Kidney epithelial cell (primary cell): ENCODE results near the gene NHERF2. TPM values are rescaled to one million over a fixed set of nuclear protein-coding genes. Genes with fewer than 3 reads are reported as not detected.

Experiments
- DNase-seq: peaks from one replicate; pipeline ENCODE4 v3.0.0-alpha.2; 2010; ENCODE audit warnings: low read depth
- H3K27me3 ChIP-seq: 2 replicates; pipeline ENCODE4 v1.6.0; 2011; ENCODE audit warnings: low read length; ENCODE audit not compliant: control insufficient read depth, insufficient read depth
- H3K36me3 ChIP-seq: 2 replicates; pipeline ENCODE4 v1.5.1; 2011; ENCODE audit warnings: low read length; ENCODE audit not compliant: control insufficient read depth, insufficient read depth
- H3K4me3 ChIP-seq: 2 replicates; pipeline ENCODE4 v1.5.1; 2011; ENCODE audit warnings: low read depth, mild to moderate bottlenecking, control low read depth, low read length
- total RNA-seq: library from RNA; depleted of rRNA; stranded (reverse); fragments of >200 nt; gene quantifications from 2 replicates; pipeline ENCODE4 v1.2.3, GENCODE V29; 2015
- TF ChIP-seq, protein P1 (sequence below): IDR thresholded peaks from 2 replicates; pipeline ENCODE4 v1.5.1; 2011; ENCODE audit warnings: mild to moderate bottlenecking, moderate library complexity, low read length, control low read depth, inconsistent platforms; ENCODE audit not compliant: insufficient read depth, poor library complexity, severe bottlenecking

The NHERF2 gene
- total RNA-seq, 1 donor from 2014 or later = 27.5 TPM

DNA sequence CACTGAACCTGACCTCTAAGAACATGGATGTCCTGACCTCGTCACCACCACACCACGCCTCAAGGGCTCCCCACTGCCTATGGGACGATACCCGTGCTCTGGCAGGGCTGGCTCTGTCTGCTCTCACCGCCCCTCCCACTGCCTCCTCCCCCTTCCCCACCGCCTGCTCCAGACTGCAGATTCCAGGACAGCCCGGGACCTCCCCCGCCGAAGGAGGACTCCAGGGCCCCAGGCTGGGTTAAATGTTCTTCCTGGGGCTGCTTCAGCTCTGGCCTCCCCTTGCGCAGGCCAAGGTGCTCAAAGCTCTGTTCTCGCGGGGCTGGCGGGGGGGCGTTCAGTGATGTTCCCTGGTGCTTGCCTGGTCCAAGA lies 4.0 kb upstream of the NHERF2 start:
- Histone ChIP-seq H3K36me3 (no peaks in the 10 kb centered on the region), H3K27me3 (peaks cover 28% of the 10 kb centered on the region), H3K4me3 (peak overlapping the region; percentile 4)
- no peak for DNase-seq
- TF ChIP-seq, protein P1, sequence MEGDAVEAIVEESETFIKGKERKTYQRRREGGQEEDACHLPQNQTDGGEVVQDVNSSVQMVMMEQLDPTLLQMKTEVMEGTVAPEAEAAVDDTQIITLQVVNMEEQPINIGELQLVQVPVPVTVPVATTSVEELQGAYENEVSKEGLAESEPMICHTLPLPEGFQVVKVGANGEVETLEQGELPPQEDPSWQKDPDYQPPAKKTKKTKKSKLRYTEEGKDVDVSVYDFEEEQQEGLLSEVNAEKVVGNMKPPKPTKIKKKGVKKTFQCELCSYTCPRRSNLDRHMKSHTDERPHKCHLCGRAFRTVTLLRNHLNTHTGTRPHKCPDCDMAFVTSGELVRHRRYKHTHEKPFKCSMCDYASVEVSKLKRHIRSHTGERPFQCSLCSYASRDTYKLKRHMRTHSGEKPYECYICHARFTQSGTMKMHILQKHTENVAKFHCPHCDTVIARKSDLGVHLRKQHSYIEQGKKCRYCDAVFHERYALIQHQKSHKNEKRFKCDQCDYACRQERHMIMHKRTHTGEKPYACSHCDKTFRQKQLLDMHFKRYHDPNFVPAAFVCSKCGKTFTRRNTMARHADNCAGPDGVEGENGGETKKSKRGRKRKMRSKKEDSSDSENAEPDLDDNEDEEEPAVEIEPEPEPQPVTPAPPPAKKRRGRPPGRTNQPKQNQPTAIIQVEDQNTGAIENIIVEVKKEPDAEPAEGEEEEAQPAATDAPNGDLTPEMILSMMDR = no peak

DNA sequence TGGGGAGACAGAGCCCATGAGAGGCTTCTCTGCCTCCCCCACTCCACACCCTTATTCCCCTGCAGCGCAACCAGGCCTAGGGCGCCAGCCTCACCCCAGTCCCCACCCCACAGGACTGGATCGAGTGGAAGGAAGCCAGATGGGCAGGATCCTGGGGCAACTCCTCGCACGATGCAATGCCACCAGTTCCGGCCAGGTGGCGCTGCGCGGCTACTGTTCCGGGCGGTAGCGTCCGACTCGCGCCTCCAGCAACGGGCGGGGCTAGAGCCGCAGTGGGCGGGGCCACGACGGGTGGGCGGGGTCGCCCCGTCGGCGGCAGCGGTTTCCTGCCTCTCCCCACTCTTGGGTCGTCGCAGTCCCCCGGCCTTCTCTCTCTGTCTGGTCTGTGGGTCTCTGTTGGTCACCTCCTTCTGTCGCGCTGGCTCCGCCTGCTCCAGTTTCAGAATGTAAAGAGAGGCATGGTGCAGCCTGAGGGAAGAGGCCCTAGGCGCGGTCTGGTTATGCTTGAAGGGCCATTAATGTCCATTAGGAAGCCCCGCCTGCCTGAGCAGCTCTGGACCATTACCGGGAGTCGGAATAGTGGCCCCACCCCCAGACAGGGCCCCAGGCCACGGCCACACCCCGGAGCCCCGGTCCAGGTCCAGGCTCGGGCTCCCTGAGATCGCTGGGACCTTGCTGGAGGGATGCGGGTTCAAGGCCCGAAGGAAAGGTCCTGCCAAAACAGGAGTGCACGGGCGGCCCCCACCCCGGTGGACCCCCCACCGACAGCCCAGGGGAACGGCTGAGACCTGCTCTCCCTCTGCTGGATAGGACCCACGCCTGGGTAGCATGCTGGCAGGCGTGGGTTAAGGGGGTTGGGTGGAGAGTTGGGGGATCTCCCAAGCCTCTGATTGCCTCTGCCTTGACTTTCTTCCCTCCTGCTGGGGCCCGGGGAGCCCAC lies 3.3 kb upstream of the NHERF2 start:
- Histone ChIP-seq H3K4me3 (peak overlapping the region; percentile 15), H3K27me3 (peaks cover 28% of the 10 kb centered on the region), H3K36me3 (no peaks in the 10 kb centered on the region)
- no peak for DNase-seq
- TF ChIP-seq, protein P1 = peak; percentile 86

DNA sequence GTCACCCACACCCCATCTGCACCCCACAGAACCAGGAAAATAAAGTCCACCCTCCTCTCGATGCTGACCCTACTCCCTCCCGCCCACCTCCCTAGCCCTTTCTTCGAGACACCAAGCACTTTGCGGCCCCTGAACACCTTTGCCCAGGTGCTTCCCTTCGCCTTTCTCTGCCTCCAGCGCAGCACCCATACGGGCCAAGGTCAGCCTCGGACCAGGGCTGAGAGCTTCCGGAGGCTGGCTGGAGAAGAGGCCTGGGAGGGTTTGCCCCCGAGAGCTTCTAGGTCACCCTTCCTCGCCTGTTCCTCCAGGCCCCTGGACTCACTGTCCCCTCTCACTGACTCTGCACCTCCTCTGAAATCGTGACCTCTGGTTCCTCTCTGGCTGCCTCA lies 2.7 kb upstream of the NHERF2 start:
- Histone ChIP-seq H3K27me3 (peaks cover 26% of the 10 kb centered on the region), H3K4me3 (no peak overlapping the region), H3K36me3 (no peaks in the 10 kb centered on the region)
- TF ChIP-seq, protein P1 = no peak
- no peak for DNase-seq

DNA sequence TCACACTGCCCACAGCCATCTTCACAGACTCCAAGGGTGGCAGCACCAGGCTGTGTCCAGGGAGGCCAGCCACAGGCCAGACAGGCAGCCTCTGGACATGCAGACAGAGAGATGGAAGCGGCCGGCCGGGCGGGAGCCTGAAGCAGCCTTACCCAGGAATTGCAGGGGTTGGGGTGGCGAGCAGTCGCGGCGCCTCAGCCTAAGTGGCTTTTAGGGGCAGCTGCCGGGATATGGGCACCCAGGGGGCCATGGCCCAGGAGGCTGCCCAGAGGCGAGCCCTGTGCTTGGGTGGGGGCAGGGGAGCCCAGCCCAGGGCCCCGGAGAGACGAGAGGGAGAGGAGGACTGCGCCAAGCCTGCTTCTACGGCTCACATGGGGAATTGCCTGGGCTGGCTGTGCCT lies 1.5 kb upstream of the NHERF2 start:
- TF ChIP-seq, protein P1 = no peak
- peaks cover 13% of the 10 kb centered on the region for H3K27me3 ChIP-seq
- DNase-seq = no peak
- no peak overlapping the region for H3K4me3 ChIP-seq
- no peaks in the 10 kb centered on the region for H3K36me3 ChIP-seq

DNA sequence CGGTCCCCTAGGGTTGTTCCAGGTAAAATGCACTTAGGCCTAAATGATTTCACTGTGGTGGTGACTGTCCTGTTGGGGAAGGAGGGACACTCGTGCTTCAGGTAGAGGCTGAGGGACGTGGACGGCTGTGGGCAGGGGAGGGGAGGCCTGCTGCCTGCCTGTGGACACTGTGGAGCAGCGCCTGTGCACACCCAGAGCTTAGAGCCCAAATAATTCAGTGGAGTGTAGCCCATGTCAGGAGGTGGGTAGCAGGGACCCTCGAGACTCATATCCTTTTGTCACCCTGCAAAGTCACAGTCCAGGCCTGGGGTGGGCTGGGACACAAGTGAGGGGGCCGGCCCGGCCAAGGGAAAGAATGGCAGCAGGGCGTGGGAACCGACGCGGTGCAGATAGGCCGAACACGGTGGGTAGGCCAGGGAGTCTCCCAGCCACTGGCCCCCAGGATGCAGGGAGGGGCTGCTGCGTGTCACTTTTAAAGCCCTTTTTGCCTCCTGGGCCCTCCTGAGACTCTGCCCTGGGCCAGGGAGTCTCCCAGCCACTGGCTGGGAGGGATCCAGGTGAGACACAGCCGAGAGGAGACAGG lies 733 bp upstream of the NHERF2 start:
- Histone ChIP-seq H3K4me3 (peak overlapping the region; percentile 29), H3K36me3 (no peaks in the 10 kb centered on the region), H3K27me3 (peaks cover 7% of the 10 kb centered on the region)
- TF ChIP-seq, protein P1 = no peak
- no peak for DNase-seq
